Fibroblast of skin of left quadriceps (primary cell): ENCODE data around the gene HBE1.

Experiments
- DNase-seq, 2 experiments: peaks; one replicate each; pipeline ENCODE4 v3.0.0-alpha.2; 2013; ENCODE audit warnings: low read depth in 2 of 2

The HBE1 gene

DNA sequence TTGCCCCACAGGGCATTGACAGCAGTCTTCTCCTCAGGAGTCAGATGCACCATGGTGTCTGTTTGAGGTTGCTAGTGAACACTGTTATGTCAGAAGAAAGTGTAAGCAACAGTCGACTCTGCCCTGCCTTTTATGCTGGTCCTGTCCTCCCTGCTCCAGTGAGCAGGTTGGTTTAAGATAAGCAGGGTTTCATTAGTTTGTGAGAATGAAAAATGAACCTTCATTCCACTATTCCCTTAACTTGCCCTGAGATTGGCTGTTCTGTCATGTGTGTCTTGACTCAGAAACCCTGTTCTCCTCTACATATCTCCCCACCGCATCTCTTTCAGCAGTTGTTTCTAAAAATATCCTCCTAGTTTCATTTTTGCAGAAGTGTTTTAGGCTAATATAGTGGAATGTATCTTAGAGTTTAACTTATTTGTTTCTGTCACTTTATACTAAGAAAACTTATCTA, 35.3 kb downstream of the HBE1 start, which contains the start of gene HBD:
Gene HBD, minus strand, starts transcription at position 103 of the 454 bp plus-strand sequence. Its CDS starts 50 bp downstream, at position 53.
- DNase-seq, result no peak

DNA sequence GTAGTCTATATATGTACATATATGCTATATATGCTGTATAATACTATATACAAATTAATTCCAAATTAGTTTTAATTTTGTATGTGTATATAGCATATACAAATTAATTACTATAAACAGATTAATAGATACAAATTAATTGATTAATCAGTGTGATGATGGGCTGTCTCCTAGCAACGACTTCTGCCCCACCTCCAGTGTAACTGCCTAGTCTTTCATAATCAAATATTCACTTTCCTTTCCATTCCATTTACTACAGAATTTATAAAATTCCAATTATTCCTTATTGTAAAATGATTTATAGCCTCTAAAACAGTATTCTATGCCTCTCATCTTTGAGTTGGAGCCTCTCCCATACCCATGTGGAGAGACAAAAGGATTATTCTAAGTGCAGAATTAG, 36.4 kb downstream of the HBE1 start:
- no peak for DNase-seq

DNA sequence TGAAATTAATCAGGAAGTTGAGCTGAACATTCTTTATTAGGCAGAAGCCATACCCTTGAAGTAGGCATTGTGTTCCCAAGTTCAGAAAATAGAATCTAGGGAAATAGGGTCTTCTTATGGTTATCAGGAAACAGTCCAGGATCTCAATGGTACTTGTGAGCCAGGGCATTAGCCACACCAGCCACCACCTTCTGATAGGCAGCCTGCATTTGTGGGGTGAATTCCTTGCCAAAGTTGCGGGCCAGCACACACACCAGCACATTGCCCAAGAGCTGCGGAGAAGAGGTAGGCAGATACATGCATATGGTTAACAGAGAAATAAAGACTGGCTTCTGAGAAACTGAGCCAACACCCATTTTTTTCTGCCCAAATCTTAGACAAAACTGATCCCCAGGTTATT, 36.9 kb downstream of the HBE1 start:
- DNase-seq, result no peak

DNA sequence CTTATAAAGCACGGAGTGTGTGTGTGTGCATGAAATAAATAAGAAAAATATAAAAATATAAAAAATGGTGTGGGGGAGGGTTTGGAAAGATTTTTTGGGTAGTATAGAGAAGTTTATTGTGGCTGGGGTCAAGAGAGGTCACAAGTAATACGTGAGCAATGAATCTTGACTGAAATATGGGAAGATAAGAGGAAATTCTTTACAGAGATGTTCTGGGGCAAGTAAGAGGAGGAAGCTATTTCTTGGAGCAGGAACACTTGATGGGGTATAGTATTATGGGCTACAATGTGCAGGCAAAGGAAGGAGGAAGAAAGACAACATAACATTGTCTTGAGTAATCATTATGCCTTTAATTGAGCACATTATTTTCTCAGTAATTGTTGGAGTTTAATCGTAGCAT, 37.6 kb downstream of the HBE1 start:
- DNase-seq, result no peak

DNA sequence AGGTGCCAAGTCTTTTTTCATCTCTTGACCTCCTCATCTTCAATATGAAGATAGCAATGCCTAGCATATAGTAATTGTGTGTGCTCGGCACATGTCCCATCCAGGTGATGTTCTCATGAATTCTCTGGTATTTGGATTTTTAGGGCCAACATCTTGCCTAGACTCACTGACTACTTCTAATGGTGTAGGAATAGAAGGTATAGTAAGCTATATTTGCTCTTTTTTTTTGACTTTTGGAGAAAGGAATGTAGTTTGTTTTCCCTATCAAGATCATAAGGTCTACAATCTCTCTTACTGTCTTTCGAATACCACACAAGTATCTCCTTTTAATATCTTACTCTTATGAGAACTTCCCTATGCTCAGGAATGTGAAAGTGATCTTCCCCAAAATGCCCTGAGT, 38.6 kb downstream of the HBE1 start:
- DNase-seq, result no peak

DNA sequence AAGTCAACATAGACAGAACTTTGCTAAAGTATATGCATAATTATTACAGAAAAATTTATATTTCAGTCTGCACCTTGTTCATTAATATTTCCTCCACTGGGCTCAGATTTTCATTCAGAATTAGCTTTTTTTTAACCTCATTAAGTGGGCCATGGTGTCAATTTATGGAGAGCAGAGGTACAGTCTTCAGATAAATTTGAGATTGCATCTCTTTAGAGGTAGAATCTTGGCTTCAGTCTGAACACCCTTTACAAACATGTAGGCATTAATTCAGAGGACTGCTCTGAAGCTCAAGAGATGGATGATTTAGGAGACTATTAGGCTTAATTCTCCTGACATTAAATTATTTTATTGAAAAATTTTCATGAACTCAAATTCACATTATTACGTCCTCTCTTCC, 39.5 kb downstream of the HBE1 start:
- no peak for DNase-seq

DNA sequence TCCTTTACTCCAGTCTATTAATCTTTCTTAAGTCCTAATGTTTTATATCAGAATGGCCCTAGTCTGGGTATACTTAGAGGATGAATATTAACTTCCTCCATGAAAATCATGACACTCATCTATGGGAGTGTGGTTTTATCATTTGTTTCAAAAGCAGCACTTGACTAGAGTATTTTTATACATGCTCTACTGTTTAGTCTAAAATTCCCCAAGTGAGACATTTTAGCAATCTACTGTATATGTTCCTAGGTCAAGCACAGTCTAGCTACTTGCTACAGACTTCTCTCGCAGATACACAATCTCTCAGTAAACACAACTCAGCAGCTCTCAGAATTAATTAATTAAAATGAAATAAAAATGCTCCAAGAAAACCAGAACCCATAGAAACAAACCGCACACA, 39.9 kb downstream of the HBE1 start:
- no peak for DNase-seq

DNA sequence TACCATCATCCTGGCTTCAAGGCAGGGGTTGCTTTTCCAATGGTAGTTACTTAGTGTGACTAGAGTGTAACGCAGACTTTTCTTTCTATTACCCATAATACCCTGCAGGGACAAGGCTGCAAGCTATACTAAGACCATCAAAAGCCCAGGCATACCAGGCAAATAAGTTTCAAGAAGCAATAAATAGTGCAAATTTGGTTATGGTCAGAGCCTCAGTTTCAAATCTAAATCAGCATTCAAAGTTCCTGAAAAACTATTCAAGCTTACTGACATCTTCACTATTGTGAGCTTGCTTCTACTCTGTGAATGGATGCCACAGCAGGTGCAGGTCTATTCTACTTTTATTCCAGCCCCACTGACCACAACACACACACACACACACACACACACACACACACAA, 40.4 kb downstream of the HBE1 start:
- no peak for DNase-seq

DNA sequence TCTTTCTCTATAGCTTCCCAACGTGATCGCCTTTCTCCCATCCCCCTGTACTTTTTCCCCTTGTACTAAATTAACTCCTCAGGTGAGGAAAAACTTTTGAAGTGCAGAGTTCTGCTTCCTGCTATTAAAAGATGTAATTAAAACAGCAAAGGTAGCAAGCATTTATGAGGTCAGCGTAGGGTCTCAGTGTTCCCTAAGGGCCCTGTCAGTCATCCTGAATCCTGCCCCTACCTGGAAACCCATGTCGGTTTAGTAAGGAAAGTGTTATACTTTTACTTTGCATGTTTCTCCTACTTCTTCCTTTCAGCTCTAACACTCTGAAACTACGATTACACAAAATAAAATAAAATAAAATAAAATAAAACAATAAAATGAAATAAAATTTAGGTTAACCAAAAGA, 41.6 kb downstream of the HBE1 start:
- DNase-seq, result no peak

DNA sequence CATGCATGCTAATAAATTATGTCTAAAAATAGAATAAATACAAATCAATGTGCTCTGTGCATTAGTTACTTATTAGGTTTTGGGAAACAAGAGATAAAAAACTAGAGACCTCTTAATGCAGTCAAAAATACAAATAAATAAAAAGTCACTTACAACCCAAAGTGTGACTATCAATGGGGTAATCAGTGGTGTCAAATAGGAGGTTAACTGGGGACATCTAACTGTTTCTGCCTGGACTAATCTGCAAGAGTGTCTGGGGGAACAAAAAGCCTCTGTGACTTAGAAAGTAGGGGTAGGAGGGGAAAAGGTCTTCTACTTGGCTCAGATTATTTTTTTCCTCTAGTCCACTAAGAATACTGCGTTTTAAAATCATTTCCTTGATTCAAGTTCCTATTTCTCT, 42.1 kb downstream of the HBE1 start:
- DNase-seq, result no peak

DNA sequence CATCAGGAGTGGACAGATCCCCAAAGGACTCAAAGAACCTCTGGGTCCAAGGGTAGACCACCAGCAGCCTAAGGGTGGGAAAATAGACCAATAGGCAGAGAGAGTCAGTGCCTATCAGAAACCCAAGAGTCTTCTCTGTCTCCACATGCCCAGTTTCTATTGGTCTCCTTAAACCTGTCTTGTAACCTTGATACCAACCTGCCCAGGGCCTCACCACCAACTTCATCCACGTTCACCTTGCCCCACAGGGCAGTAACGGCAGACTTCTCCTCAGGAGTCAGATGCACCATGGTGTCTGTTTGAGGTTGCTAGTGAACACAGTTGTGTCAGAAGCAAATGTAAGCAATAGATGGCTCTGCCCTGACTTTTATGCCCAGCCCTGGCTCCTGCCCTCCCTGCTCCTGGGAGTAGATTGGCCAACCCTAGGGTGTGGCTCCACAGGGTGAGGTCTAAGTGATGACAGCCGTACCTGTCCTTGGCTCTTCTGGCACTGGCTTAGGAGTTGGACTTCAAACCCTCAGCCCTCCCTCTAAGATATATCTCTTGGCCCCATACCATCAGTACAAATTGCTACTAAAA, 42.9 kb downstream of the HBE1 start, which contains the start of gene HBB:
Gene HBB, minus strand, starts transcription at position 340 of the 579 bp plus-strand sequence. Its CDS starts 50 bp downstream, at position 290.
- no peak for DNase-seq

DNA sequence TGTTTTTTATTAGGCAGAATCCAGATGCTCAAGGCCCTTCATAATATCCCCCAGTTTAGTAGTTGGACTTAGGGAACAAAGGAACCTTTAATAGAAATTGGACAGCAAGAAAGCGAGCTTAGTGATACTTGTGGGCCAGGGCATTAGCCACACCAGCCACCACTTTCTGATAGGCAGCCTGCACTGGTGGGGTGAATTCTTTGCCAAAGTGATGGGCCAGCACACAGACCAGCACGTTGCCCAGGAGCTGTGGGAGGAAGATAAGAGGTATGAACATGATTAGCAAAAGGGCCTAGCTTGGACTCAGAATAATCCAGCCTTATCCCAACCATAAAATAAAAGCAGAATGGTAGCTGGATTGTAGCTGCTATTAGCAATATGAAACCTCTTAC, 44.3 kb downstream of the HBE1 start:
- no peak for DNase-seq

DNA sequence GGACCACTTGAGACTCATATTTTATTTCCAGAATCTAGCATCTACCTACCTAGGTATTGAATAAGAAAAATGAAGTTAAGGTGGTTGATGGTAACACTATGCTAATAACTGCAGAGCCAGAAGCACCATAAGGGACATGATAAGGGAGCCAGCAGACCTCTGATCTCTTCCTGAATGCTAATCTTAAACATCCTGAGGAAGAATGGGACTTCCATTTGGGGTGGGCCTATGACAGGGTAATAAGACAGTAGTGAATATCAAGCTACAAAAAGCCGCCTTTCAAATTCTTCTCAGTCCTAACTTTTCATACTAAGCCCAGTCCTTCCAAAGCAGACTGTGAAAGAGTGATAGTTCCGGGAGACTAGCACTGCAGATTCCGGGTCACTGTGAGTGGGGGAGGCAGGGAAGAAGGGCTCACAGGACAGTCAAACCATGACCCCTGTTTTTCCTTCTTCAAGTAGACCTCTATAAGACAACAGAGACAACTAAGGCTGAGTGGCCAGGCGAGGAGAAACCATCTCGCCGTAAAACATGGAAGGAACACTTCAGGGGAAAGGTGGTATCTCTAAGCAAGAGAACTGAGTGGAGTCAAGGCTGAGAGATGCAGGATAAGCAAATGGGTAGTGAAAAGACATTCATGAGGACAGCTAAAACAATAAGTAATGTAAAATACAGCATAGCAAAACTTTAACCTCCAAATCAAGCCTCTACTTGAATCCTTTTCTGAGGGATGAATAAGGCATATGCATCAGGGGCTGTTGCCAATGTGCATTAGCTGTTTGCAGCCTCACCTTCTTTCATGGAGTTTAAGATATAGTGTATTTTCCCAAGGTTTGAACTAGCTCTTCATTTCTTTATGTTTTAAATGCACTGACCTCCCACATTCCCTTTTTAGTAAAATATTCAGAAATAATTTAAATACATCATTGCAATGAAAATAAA, 44.9 kb downstream of the HBE1 start:
- no peak for DNase-seq

DNA sequence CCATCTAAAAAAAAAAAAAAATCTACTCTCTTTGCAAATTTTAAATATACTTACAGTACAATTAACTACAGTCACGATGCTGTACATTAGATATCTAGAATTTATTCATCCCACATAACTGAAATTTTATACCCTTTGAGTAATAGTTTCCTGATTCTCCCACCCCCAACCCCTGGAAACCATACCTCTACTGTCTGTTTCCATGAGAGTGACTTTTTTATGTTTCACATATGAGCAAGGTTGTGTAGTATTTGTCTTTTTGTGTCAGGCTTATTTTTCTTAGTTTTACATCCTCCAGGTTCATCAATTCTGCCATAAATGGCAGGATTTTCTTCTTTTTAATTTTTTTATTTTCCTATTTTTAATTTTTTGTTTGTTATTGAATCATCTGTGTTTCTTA, 46.1 kb downstream of the HBE1 start:
- DNase-seq, result no peak

DNA sequence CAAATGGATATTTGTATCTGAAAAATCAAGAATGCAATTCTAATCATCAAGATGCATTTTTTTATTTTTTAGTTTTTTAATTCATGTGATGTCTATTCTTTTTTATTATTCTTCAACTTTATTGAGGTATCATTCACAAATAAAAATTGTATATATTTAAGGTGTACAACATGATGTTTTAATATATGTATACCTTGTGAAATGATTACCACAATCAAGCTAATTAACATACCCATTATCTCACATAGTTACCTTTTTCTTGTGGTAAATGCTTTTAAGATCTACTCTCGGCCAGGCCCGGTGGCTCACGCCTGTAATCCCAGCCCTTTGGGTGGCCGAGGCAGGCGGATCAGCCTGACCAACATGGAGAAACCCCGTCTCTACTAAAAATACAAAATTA, 46.6 kb downstream of the HBE1 start:
- no peak for DNase-seq
